Measurements from ENCODE around the gene GPC5. TPM values are rescaled to one million over a fixed set of nuclear protein-coding genes. Genes with fewer than 3 reads are reported as not detected.

The GPC5 gene
- total and polyA plus RNA-seq, 11 donors = 0.14 to 2.9 (median 0.84) TPM; not detected in 1

DNA sequence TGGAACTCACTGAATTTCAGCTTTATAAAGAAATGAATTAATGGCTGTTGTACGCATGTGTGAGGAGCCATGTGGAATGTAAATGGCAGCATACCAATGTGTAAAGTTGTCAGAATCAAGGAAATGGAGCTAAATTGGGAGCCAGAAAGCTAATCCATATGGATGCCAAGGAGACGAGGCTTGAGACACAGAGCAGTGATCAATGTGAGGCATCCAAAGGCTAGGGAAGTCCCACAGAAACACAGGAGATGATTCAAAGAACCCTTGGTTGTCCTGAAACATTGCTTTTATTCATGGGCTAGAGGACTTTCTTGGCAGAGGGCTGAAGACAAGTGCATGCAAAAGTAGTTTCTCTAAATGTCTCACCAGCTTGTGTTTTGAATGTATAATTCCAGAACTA lies 1271.7 kb downstream of the GPC5 start:
- Histone ChIP-seq H3K9me3 (peaks cover 0 to 4% (median 0%) of the 10 kb centered on the region in 12 donors), H3K27ac (no peak overlapping the region), H3K4me1 (no peaks in the 10 kb centered on the region), H3K27me3 (no peaks in the 10 kb centered on the region), H3K4me3 (no peak overlapping the region), H3K36me3 (no peaks in the 10 kb centered on the region)
- TF ChIP-seq CTCF (IDR thresholded peaks at IDR 0.05) = no peak
- no peak for TF ChIP-seq POLR2A (IDR thresholded peaks at IDR 0.05)
- ATAC-seq = no peak
- no peak for DNase-seq
- 84 to 96% (median 88%) methylated on average over 2 of the region's 2 CpGs for WGBS, 4 donors
- intact Hi-C loops (cut with DNase I) = no loop called here

- TF ChIP-seq CTCF (IDR thresholded peaks at IDR 0.05) (no peak), POLR2A (IDR thresholded peaks at IDR 0.05) (no peak)
- WGBS, 4 donors = 51 to 61% (median 57%) methylated on average over 2 of the region's 2 CpGs
- H3K27me3 ChIP-seq = no peaks in the 10 kb centered on the region
- no peaks in the 10 kb centered on the region for H3K36me3 ChIP-seq
- no peak overlapping the region for H3K27ac ChIP-seq
- intact Hi-C loops (cut with DNase I) = no loop called here
- H3K4me1 ChIP-seq = no peaks in the 10 kb centered on the region
- DNase-seq = no peak
- ATAC-seq = no peak
- H3K4me3 ChIP-seq = no peak overlapping the region
- H3K9me3 ChIP-seq = peaks cover 0 to 4% (median 0%) of the 10 kb centered on the region in 12 donors
Observed at GRCh38 chr13:92671821-92672220, 1273.4 kb downstream of the GPC5 start.

- H3K27me3 ChIP-seq = no peaks in the 10 kb centered on the region
- DNase-seq = no peak
- intact Hi-C loops (cut with DNase I) = no loop called here
- no peaks in the 10 kb centered on the region for H3K4me1 ChIP-seq
- no peak overlapping the region for H3K4me3 ChIP-seq
- peaks cover 0 to 4% (median 0%) of the 10 kb centered on the region in 12 donors for H3K9me3 ChIP-seq
- no peak for ATAC-seq
- WGBS, 4 donors = 69 to 80% (median 78%) methylated on average over 3 of the region's 3 CpGs
- H3K27ac ChIP-seq = no peak overlapping the region
- H3K36me3 ChIP-seq = no peaks in the 10 kb centered on the region
- no peak for TF ChIP-seq CTCF (IDR thresholded peaks at IDR 0.05)
- no peak for TF ChIP-seq POLR2A (IDR thresholded peaks at IDR 0.05)
Observed at GRCh38 chr13:92676246-92676645, 1277.8 kb downstream of the GPC5 start.

DNA sequence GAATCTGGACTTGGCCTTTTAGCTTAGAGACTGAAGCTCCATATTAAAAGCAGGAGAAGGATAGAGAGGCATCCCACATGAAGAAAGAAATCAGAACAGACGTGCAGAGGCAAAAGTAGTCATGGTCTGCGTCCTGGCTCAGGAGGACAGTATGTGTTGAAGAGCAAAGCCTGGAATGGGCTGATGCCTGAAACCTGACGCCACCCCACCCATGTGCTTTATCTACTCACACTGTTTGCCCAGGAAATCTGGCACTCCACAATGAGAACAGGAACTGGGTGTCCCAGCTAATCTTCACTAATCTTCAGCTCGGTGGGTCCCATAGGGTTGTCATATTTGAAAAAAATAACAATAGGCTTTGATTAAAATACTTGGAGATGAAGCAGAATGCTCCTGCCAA lies 1279.2 kb downstream of the GPC5 start:
- intact Hi-C loops (cut with DNase I) = no loop called here
- Histone ChIP-seq H3K27ac (no peak overlapping the region), H3K4me1 (no peaks in the 10 kb centered on the region), H3K4me3 (peak overlapping the region in 1 of 12 donors; percentile 1), H3K27me3 (no peaks in the 10 kb centered on the region), H3K36me3 (no peaks in the 10 kb centered on the region), H3K9me3 (peaks cover 0 to under 1% (median 0%) of the 10 kb centered on the region in 12 donors)
- DNase-seq (peak in 1 of 5 donors; percentile 30), ATAC-seq (peak in 3 of 4 donors; percentile 38 to 62 (median 58))
- TF ChIP-seq CTCF (IDR thresholded peaks at IDR 0.05) (no peak), POLR2A (IDR thresholded peaks at IDR 0.05) (no peak)
- 19 to 33% (median 24%) methylated on average over 4 of the region's 4 CpGs for WGBS, 4 donors
